IPS-15b (cell line): ENCODE data around the gene CDH9.

Experiments
- H3K27me3 ChIP-seq: one replicate; pipeline ENCODE4 v1.6.1; 2013; ENCODE audit warnings: low read length; ENCODE audit not compliant: control insufficient read depth, insufficient read depth
- H3K36me3 ChIP-seq: one replicate; pipeline ENCODE4 v1.6.1; 2013; ENCODE audit warnings: low read length; ENCODE audit not compliant: control insufficient read depth, insufficient read depth
- H3K4me1 ChIP-seq: one replicate; pipeline ENCODE4 v1.6.1; 2013; ENCODE audit warnings: mild to moderate bottlenecking, low read length; ENCODE audit not compliant: control insufficient read depth, insufficient read depth
- H3K4me3 ChIP-seq: one replicate; pipeline ENCODE4 v1.5.1; 2013; ENCODE audit warnings: low read depth, low read length
- H3K9ac ChIP-seq: one replicate; pipeline ENCODE4 v1.6.1; 2013; ENCODE audit warnings: low read depth, mild to moderate bottlenecking, low read length
- H3K9me3 ChIP-seq: one replicate; pipeline ENCODE4 v1.6.1; 2013; ENCODE audit warnings: mild to moderate bottlenecking, low read length; ENCODE audit not compliant: control insufficient read depth, insufficient read depth

CDH9 gene

DNA sequence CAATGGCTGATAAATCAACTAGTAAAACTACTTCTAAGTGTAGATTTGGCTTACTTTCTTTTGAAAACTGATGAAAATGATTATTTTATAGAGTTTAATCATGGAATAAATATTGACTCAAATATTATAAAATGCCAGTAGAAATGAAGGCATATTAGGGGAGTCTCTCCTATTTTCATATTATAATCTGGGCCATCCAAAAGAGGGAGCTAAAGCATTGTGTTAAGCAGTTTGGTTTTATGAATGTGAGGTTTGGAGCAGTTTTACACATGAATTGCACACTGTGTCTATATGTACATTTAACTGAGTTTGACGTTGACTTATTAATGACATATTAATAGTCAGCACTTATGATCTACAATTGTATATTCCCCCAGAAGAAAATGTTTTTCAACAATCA is 17.4 kb downstream of the CDH9 start:
- no peak overlapping the region for H3K9ac ChIP-seq
- no peaks in the 10 kb centered on the region for H3K27me3 ChIP-seq
- H3K36me3 ChIP-seq, result no peaks in the 10 kb centered on the region
- H3K4me1 ChIP-seq, result no peaks in the 10 kb centered on the region
- H3K4me3 ChIP-seq, result no peak overlapping the region
- no peaks in the 10 kb centered on the region for H3K9me3 ChIP-seq

DNA sequence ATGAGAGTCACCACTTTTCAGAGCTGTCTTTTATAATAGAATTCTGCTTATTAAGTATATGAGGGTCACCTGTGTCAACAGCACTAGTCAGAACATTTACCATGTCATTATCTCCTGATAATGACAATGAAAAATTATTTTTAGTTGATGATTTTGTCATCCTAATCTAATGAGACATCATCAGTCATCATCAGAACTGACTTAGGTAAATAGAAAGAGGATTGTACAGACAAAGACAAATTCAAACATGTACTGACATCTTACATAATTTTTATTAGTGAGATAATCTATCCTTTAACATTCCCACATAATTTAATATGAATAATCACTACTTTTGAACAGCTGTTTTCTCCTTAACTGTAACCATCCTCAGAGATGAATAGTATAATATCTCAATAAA is 22.6 kb downstream of the CDH9 start:
- Histone ChIP-seq H3K9ac (no peak overlapping the region), H3K4me3 (no peak overlapping the region), H3K27me3 (no peaks in the 10 kb centered on the region), H3K9me3 (no peaks in the 10 kb centered on the region), H3K4me1 (no peaks in the 10 kb centered on the region), H3K36me3 (no peaks in the 10 kb centered on the region)

DNA sequence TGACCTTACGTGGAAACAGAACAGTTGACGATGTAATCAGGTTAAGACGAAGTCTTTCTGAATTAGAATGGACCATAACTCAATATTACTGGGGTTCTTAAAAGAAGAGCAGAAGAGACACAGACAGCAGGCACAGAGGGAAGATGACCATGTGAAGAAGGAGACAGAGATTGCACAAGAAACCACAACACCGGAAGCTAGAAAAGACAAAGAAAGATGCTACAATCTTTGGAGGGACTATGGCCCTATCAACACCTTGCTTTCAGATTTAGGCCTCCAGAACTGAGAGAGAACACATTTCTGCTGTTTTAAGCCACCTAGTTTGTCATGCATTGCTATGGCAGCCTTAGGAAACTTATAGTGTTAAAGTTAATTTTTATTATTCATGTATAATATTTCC is 27.1 kb downstream of the CDH9 start:
- no peak overlapping the region for H3K9ac ChIP-seq
- H3K27me3 ChIP-seq, result no peaks in the 10 kb centered on the region
- H3K4me3 ChIP-seq, result no peak overlapping the region

GRCh38 chr5:27010646-27011045 is 27.7 kb downstream of the CDH9 start:
- Histone ChIP-seq H3K4me1 (no peaks in the 10 kb centered on the region), H3K27me3 (no peaks in the 10 kb centered on the region), H3K36me3 (no peaks in the 10 kb centered on the region), H3K9me3 (no peaks in the 10 kb centered on the region), H3K9ac (no peak overlapping the region), H3K4me3 (no peak overlapping the region)

More for the DNA sequence above, 27.1 kb downstream of the CDH9 start:
- H3K36me3 ChIP-seq, result no peaks in the 10 kb centered on the region
- no peaks in the 10 kb centered on the region for H3K9me3 ChIP-seq
- H3K4me1 ChIP-seq, result no peaks in the 10 kb centered on the region

DNA sequence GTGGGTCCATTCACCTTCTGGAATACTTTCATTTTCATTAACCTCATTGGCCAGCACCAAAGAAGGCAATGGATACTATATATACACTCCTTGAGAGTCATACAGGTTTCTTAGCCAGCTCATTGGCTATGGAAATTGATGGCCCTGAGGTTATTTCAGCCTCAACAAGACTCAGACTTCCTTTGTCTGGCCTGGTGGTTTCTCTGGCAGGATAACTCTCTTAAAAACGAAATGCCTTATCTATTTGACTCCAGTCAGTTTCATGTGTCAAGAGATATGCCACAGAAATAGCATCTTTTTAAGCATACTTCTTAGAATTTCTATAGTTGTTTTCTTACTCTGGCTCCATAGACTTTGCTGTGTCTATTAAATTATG is 28.9 kb downstream of the CDH9 start:
- Histone ChIP-seq H3K4me3 (no peak overlapping the region), H3K9me3 (no peaks in the 10 kb centered on the region), H3K4me1 (no peaks in the 10 kb centered on the region), H3K36me3 (no peaks in the 10 kb centered on the region), H3K27me3 (no peaks in the 10 kb centered on the region), H3K9ac (no peak overlapping the region)

DNA sequence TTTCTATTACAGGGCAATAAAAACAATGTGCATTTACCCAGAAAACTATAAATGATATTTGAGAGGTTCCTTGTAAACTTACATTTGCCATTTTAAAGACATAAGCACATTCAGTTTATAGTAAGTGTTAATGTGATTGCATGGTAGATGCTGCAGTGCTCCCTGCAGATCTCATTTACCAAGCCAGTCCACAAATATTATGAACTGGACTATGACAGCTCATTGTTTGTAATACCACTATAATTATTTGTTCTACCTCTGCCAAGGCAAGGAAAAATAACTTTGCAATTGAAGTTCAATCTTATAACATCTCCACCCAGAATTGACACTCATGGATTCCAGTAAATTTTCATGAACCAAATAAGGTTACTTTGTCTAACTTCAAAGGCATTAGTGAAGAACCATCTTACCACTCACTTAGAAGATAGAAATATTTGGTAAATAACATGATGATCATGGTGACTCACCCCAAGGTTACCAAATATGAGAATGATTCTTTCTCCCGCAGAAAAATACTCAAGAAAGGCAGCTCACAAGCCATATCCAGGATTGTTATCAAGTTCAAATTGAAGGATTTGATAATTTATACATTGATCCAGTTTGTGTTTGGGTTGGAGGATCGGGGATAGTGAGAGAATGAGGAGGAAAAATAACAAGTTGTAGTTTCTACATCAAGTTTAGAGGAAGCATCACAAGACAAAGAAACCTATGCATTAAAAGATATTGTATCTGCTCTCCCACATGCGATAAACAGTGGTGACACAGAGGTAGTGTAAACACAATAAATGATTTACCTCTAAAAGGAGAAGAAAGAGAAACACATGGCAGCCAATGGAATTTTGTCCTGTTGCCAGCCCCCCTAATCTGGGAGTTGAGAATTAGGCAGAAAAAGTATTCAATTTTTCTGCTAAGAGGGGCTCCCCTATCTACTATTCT is 29.5 kb downstream of the CDH9 start:
- Histone ChIP-seq H3K9me3 (no peaks in the 10 kb centered on the region), H3K4me1 (no peaks in the 10 kb centered on the region), H3K27me3 (no peaks in the 10 kb centered on the region), H3K9ac (no peak overlapping the region), H3K36me3 (no peaks in the 10 kb centered on the region), H3K4me3 (no peak overlapping the region)

- no peaks in the 10 kb centered on the region for H3K36me3 ChIP-seq
- H3K4me1 ChIP-seq, result no peaks in the 10 kb centered on the region
- H3K9me3 ChIP-seq, result no peaks in the 10 kb centered on the region
- no peak overlapping the region for H3K4me3 ChIP-seq
- no peaks in the 10 kb centered on the region for H3K27me3 ChIP-seq
- H3K9ac ChIP-seq, result no peak overlapping the region
These were observed 31.3 kb downstream of the CDH9 start for GRCh38 chr5:27007121-27007520.

DNA sequence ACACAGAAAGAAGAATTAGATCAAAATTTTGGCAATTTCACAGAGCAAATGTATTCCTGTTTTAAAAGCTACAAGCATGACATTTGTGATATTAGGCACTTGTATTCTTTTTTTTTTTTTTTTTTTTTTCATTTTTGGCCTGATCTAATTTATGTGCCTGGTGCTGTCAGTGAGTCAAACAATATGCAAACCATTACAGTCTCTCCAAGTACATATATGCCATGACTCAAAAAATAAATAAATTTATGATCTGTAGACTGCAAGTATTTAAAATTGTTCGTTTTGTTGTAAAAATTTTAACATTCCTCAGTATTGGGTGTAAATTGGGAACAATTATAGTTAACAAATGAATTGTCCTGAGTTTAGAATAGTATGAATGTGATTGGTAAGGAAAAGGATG is 51.4 kb downstream of the CDH9 start:
- Histone ChIP-seq H3K36me3 (no peaks in the 10 kb centered on the region), H3K4me3 (no peak overlapping the region), H3K4me1 (no peaks in the 10 kb centered on the region)

GRCh38 chr5:26981750-26982149 is 56.6 kb downstream of the CDH9 start:
- Histone ChIP-seq H3K27me3 (no peaks in the 10 kb centered on the region), H3K4me3 (no peak overlapping the region), H3K9ac (no peak overlapping the region), H3K9me3 (no peaks in the 10 kb centered on the region), H3K36me3 (no peaks in the 10 kb centered on the region), H3K4me1 (no peaks in the 10 kb centered on the region)

More for the DNA sequence above, 51.4 kb downstream of the CDH9 start:
- no peaks in the 10 kb centered on the region for H3K9me3 ChIP-seq
- H3K27me3 ChIP-seq, result no peaks in the 10 kb centered on the region
- no peak overlapping the region for H3K9ac ChIP-seq

- no peaks in the 10 kb centered on the region for H3K36me3 ChIP-seq
- no peaks in the 10 kb centered on the region for H3K4me1 ChIP-seq
- no peaks in the 10 kb centered on the region for H3K27me3 ChIP-seq
- H3K9ac ChIP-seq, result no peak overlapping the region
- no peaks in the 10 kb centered on the region for H3K9me3 ChIP-seq
- H3K4me3 ChIP-seq, result no peak overlapping the region
These were observed 79.1 kb downstream of the CDH9 start for GRCh38 chr5:26959290-26959689.

DNA sequence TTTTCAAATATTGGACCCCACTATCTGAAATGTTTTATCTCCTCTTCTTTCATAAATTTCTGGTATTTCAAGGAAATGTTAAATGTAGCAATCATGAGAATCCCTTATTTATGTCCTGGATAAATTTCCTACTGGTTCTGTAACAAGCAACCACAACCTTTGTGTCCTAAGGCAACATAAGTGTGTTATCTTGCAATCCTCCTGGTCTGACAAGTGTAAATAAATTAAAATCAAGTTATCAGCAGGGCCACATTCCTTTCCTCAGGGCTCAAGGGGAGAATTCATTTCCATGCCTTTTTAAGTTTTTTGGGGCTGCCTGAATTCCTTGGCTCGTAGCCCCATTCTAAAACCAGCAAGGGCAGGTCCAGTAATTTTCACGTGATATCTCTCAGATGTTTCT is 83.2 kb downstream of the CDH9 start:
- no peak overlapping the region for H3K9ac ChIP-seq
- no peaks in the 10 kb centered on the region for H3K9me3 ChIP-seq
- H3K27me3 ChIP-seq, result no peaks in the 10 kb centered on the region
- H3K36me3 ChIP-seq, result no peaks in the 10 kb centered on the region
- no peak overlapping the region for H3K4me3 ChIP-seq
- H3K4me1 ChIP-seq, result no peaks in the 10 kb centered on the region

GRCh38 chr5:26948921-26949320 is 89.5 kb downstream of the CDH9 start:
- H3K36me3 ChIP-seq, result no peaks in the 10 kb centered on the region
- no peaks in the 10 kb centered on the region for H3K4me1 ChIP-seq
- no peak overlapping the region for H3K9ac ChIP-seq
- H3K9me3 ChIP-seq, result no peaks in the 10 kb centered on the region
- no peaks in the 10 kb centered on the region for H3K27me3 ChIP-seq
- H3K4me3 ChIP-seq, result no peak overlapping the region
